HFFc6 (cell line): ENCODE data around the gene DAPK3. TPM values are rescaled to one million over a fixed set of nuclear protein-coding genes. Genes with fewer than 3 reads are reported as not detected.
A peak's percentile ranks its signal among the peaks of the same experiment; 100 is the strongest.

ENCODE experiments used
- DNase-seq: peaks from one replicate; pipeline ENCODE4 v3.0.0-alpha.2; 2018
- H3K27ac Mint-ChIP-seq: 2 replicates; pipeline ENCODE4 v1.8.0; 2020; ENCODE audit warnings: mild to moderate bottlenecking, mixed read lengths
- H3K27me3 Mint-ChIP-seq: 2 replicates; pipeline ENCODE4 v1.8.0; 2021; ENCODE audit warnings: mild to moderate bottlenecking, moderate library complexity, mixed read lengths; ENCODE audit not compliant: insufficient read depth
- H3K36me3 Mint-ChIP-seq: 2 replicates; pipeline ENCODE4 v1.8.0; 2021; ENCODE audit warnings: low read depth, mixed read lengths
- H3K4me1 Mint-ChIP-seq: 2 replicates; pipeline ENCODE4 v1.8.0; 2020; ENCODE audit warnings: low read depth, mixed read lengths
- H3K4me3 Mint-ChIP-seq: 2 replicates; pipeline ENCODE4 v1.8.0; 2020; ENCODE audit warnings: mild to moderate bottlenecking, moderate library complexity, mixed read lengths
- H3K9me3 Mint-ChIP-seq: 2 replicates; pipeline ENCODE4 v1.8.0; 2020; ENCODE audit warnings: mild to moderate bottlenecking, mixed read lengths
- CTCF ChIP-seq: fragments of 200-600 bp; sonication (generic); IDR thresholded peaks from 2 replicates; pipeline ENCODE4 v1.5.0; 2021; ENCODE audit warnings: antibody characterized with exemption, mild to moderate bottlenecking
- total RNA-seq, 6 experiments: library from RNA; stranded (reverse); fragmentation: NEBNext Ultra II Directional; extraction: Animal tissue kit (Norgen Biotek cat#: 25700); gene quantifications; 2 replicates in 1 of 6; 3 replicates in 5 of 6; pipeline ENCODE4 v1.2.3, GENCODE V29; 2021

DAPK3 gene
- total RNA-seq, 6 experiments from 2014 or later: 116 to 140 (median 128) TPM

- H3K4me1 Mint-ChIP-seq: peaks cover 25% of the 10 kb centered on the region
- peak overlapping the region; percentile 41; the same call in 1 of the 2 replicates for H3K4me3 Mint-ChIP-seq
- peaks cover 5% of the 10 kb centered on the region; the same call in 1 of the 2 replicates for H3K27me3 Mint-ChIP-seq
- H3K36me3 Mint-ChIP-seq: no peaks in the 10 kb centered on the region
- TF ChIP-seq CTCF: no peak
- DNase-seq: no peak
- H3K9me3 Mint-ChIP-seq: peaks cover 5% of the 10 kb centered on the region
- peak overlapping the region; percentile 69; the same call in 1 of the 2 replicates for H3K27ac Mint-ChIP-seq
Observed at GRCh38 chr19:3990815-3991117, 19.9 kb upstream of the DAPK3 start.

- H3K4me3 Mint-ChIP-seq: peak overlapping the region; percentile 99
- H3K27me3 Mint-ChIP-seq: peaks cover 30% of the 10 kb centered on the region
- H3K27ac Mint-ChIP-seq: peak overlapping the region; percentile 79
- peak; percentile 65 for DNase-seq
- peak; percentile 92 for TF ChIP-seq CTCF
- peaks cover 17% of the 10 kb centered on the region for H3K9me3 Mint-ChIP-seq
- H3K36me3 Mint-ChIP-seq: peaks cover 25% of the 10 kb centered on the region
- peaks cover 43% of the 10 kb centered on the region for H3K4me1 Mint-ChIP-seq
Observed at GRCh38 chr19:3987619-3988371, 16.9 kb upstream of the DAPK3 start.

- peak overlapping the region; percentile 99 for H3K4me3 Mint-ChIP-seq
- DNase-seq: peak; percentile 79
Observed at GRCh38 chr19:3986260-3987041, 15.6 kb upstream of the DAPK3 start.

GRCh38 chr19:3985643-3986259 is 14.9 kb upstream of the DAPK3 start:
- H3K36me3 Mint-ChIP-seq: peaks cover 36% of the 10 kb centered on the region
- peak overlapping the region; percentile 98 for H3K27ac Mint-ChIP-seq
- H3K27me3 Mint-ChIP-seq: peaks cover 40% of the 10 kb centered on the region
- H3K4me1 Mint-ChIP-seq: peaks cover 51% of the 10 kb centered on the region
- no peak for DNase-seq
- peak overlapping the region; percentile 99 for H3K4me3 Mint-ChIP-seq
- peaks cover 14% of the 10 kb centered on the region for H3K9me3 Mint-ChIP-seq
- no peak for TF ChIP-seq CTCF

More at GRCh38 chr19:3986260-3987041, 15.6 kb upstream of the DAPK3 start:
- H3K4me1 Mint-ChIP-seq: peaks cover 48% of the 10 kb centered on the region
- H3K36me3 Mint-ChIP-seq: peaks cover 31% of the 10 kb centered on the region
- H3K27me3 Mint-ChIP-seq: peaks cover 35% of the 10 kb centered on the region
- TF ChIP-seq CTCF: peak; percentile 75
- H3K27ac Mint-ChIP-seq: peak overlapping the region; percentile 39
- peaks cover 17% of the 10 kb centered on the region for H3K9me3 Mint-ChIP-seq

DNA sequence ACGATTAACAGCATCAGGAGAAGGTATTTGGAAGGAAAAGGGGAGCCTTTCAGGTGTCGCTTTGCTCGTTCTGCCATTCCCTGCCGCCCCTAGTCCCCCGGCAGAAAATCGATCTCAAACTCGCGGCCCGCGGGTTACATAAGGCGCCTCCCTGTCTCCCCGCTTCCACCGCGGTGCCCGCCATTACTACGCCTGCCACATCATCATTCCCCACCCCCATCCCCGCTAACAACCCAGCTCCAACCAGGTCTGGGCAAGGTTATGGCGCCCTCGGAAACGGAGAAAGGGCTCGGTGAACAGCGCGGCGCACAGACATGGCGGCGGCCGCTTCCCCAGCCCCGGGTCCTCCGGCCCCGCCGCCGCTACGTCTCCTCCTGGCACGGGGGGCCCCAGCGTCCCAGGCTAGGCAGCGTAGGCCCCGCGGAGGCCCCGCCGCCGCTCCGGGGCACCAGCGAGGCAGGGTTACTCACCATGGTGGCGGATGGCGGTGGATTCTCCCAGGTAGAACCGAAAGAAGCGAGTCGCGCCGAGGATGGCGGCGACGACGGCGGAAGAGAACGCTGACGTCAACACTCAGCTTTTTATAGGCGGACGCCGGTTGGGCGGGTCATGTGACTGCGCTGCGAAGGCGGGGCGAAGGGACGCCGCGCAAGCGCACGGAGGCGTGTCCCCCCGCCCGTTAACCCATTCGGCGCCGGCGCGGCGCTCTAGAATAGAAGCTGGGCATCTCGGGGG is 14.2 kb upstream of the DAPK3 start, which contains the start of gene EEF2:
Gene EEF2 (minus strand): TSS at position 556 of the 735 bp plus-strand sequence. CDS start 83 bp downstream, at position 473.
- Mint-ChIP-seq H3K27ac (peak within 1 kb of the TSS; percentile 98), H3K4me1 (peaks cover 48% of the 10 kb centered on the region), H3K9me3 (peaks cover 12% of the 10 kb centered on the region), H3K4me3 (peak within 1 kb of the TSS; percentile 99), H3K27me3 (peaks cover 41% of the 10 kb centered on the region), H3K36me3 (peaks cover 36% of the 10 kb centered on the region)
- TF ChIP-seq CTCF: no peak
- peak; percentile 86 for DNase-seq
